HG02885 (cell line): ENCODE data around the gene CCDC185.
"Not testable (repeated sequence)": the region's sequence is repeated elsewhere in the genome, so short reads cannot be mapped to it uniquely, and the experiment has no call there.

Source experiments
- ATAC-seq: cut with Tn5 transposase; IDR thresholded peaks from one replicate; pipeline ENCODE4 v1.9.1; 2021; ENCODE audit warnings: mild to moderate bottlenecking; ENCODE audit not compliant: unreplicated experiment, poor library complexity

Gene CCDC185

GRCh38 chr1:223390618-223391017, 2.6 kb upstream of the CCDC185 start:
- no peak for ATAC-seq

- ATAC-seq, result no peak
Measured at GRCh38 chr1:223394242-223394641, 1.0 kb downstream of the CCDC185 start.

GRCh38 chr1:223394706-223395105, 1.5 kb downstream of the CCDC185 start:
- ATAC-seq, result no peak

GRCh38 chr1:223399393-223399792, 6.2 kb downstream of the CCDC185 start:
- not testable (repeated sequence) for ATAC-seq

- ATAC-seq, result no peak
Measured at GRCh38 chr1:223401873-223402789, 8.9 kb downstream of the CCDC185 start.

GRCh38 chr1:223402790-223403142, 9.6 kb downstream of the CCDC185 start:
- ATAC-seq, result no peak

- ATAC-seq, result no peak
Measured at GRCh38 chr1:223403184-223403815, 10.1 kb downstream of the CCDC185 start.

- no peak for ATAC-seq
Measured at GRCh38 chr1:223405507-223405906, 12.3 kb downstream of the CCDC185 start.

- ATAC-seq, result no peak
Measured at GRCh38 chr1:223410036-223410435, 16.8 kb downstream of the CCDC185 start.

GRCh38 chr1:223411309-223411708, 18.1 kb downstream of the CCDC185 start:
- ATAC-seq, result no peak

- ATAC-seq, result no peak
Measured at GRCh38 chr1:223411710-223412109, 18.5 kb downstream of the CCDC185 start.

- ATAC-seq, result no peak
Measured at GRCh38 chr1:223413216-223413615, 20.0 kb downstream of the CCDC185 start.

GRCh38 chr1:223417444-223417843, 24.2 kb downstream of the CCDC185 start:
- no peak for ATAC-seq

- no peak for ATAC-seq
Measured at GRCh38 chr1:223417903-223418663, 24.9 kb downstream of the CCDC185 start.

- ATAC-seq, result no peak
Measured at GRCh38 chr1:223419115-223419514, 25.9 kb downstream of the CCDC185 start.

GRCh38 chr1:223419561-223419960, 26.3 kb downstream of the CCDC185 start:
- no peak for ATAC-seq

GRCh38 chr1:223421025-223421424, 27.8 kb downstream of the CCDC185 start:
- ATAC-seq, result no peak

- no peak for ATAC-seq
Measured at GRCh38 chr1:223421676-223422075, 28.5 kb downstream of the CCDC185 start.

- ATAC-seq, result no peak
Measured at GRCh38 chr1:223422911-223423310, 29.7 kb downstream of the CCDC185 start.

- no peak for ATAC-seq
Measured at GRCh38 chr1:223423641-223424233, 30.5 kb downstream of the CCDC185 start.

GRCh38 chr1:223425550-223425949, 32.3 kb downstream of the CCDC185 start:
- no peak for ATAC-seq
